Right lobe of liver (tissue), 6 donors: ENCODE measurements around the gene ZFP57. TPM values are rescaled to one million over a fixed set of nuclear protein-coding genes. Genes with fewer than 3 reads are reported as not detected.
"Not testable (repeated sequence)": the region's sequence is repeated elsewhere in the genome, so short reads cannot be mapped to it uniquely, and the experiment has no call there.

Experiments used
- ATAC-seq, 4 donors: fragments of 200-7000 bp; cut with Tn5 transposase; one replicate each; pipeline ENCODE4 v1.9.1; 2020; ENCODE audit warnings: mild to moderate bottlenecking in 4 of 4, moderate library complexity in 4 of 4
- DNase-seq, 3 donors: peaks; one replicate each; pipeline ENCODE4 v3.0.0-alpha.2; 2020
- H3K27ac ChIP-seq, 3 donors: fragments of 200-600 bp; one replicate each; pipeline ENCODE4 v1.8.0; 2022
- H3K27me3 ChIP-seq, 2 donors: fragments of 200-600 bp; one replicate each; pipeline ENCODE4 v1.8.0; 2022
- H3K36me3 ChIP-seq, 4 donors: fragments of 200-600 bp; sonication (generic) in 1 of 4; one replicate each; pipeline versions ENCODE4 v1.5.1 to v1.8.0; 2017 to 2022; ENCODE audit warnings: control low read depth in 1 of 4
- H3K4me1 ChIP-seq, 4 donors: fragments of 200-600 bp; sonication (generic) in 1 of 4; one replicate each; pipeline versions ENCODE4 v1.5.1 to v1.8.0; 2017 to 2022; ENCODE audit warnings: control low read depth in 1 of 4
- H3K4me3 ChIP-seq, 3 donors: fragments of 200-600 bp; one replicate each; pipeline ENCODE4 v1.8.0; 2022
- H3K9me3 ChIP-seq, 4 donors: fragments of 200-600 bp; sonication (generic) in 1 of 4; one replicate each; pipeline versions ENCODE4 v1.5.1 to v1.8.0; 2017 to 2022; ENCODE audit warnings: control low read depth in 1 of 4
- POLR2A ChIP-seq: fragments of 450-650 bp; IDR thresholded peaks from one replicate; pipeline ENCODE4 v1.6.1; 2017; ENCODE audit warnings: antibody characterized with exemption, mild to moderate bottlenecking
- WGBS: methylation state at CpG from one replicate; pipeline ENCODE4 v1.1.6; 2018; ENCODE audit warnings: low coverage, low lambda C conversion rate; ENCODE audit not compliant: insufficient coverage; ENCODE audit errors: missing lambda C conversion rate; 5-methylcytosine and 5-hydroxymethylcytosine counted together
- intact Hi-C, 2 donors: fragments of 100-400 bp; cut with DNase I; formaldehyde crosslinking; loops; one replicate each; pipeline versions ENCODE4 v1.11.2 to v1.14.1; 2022
- total RNA-seq, 6 experiments: library from RNA; depleted of rRNA in 2 of 6; stranded (reverse); fragments of >200 nt in 2 of 6; fragmentation: NEBNext Ultra II Directional in 3 of 6; extraction: Animal tissue kit (Norgen Biotek cat#: 25700) in 3 of 6; gene quantifications; one replicate each; pipeline versions ENCODE4 v1.1.0 to v1.2.4, GENCODE V29; 2016 to 2023
- TF ChIP-seq, protein P1 (sequence below), 4 donors: fragments of 200-600 bp in 3 of 4; fragments of 450-650 bp in 1 of 4; IDR thresholded peaks; one replicate each; pipeline versions ENCODE4 v1.5.1 to v1.8.0; 2016 to 2022; ENCODE audit warnings: antibody characterized with exemption in 4 of 4, mild to moderate bottlenecking in 2 of 4
- donor health status: DM: no; HTN: yes; CAD: no.
- donor health status: DM: no; HTN: no; CAD: no.
- donor health status: DM: no; HTN: no; CAD: no.
- donor health status: DM: no; HTN: yes; CAD: no.
- donor health status: DM: no; HTN: yes; CAD: no.

ZFP57 gene
- total RNA-seq, 6 experiments from 2014 or later = 0.11 to 0.31 TPM; not detected in 4

DNA sequence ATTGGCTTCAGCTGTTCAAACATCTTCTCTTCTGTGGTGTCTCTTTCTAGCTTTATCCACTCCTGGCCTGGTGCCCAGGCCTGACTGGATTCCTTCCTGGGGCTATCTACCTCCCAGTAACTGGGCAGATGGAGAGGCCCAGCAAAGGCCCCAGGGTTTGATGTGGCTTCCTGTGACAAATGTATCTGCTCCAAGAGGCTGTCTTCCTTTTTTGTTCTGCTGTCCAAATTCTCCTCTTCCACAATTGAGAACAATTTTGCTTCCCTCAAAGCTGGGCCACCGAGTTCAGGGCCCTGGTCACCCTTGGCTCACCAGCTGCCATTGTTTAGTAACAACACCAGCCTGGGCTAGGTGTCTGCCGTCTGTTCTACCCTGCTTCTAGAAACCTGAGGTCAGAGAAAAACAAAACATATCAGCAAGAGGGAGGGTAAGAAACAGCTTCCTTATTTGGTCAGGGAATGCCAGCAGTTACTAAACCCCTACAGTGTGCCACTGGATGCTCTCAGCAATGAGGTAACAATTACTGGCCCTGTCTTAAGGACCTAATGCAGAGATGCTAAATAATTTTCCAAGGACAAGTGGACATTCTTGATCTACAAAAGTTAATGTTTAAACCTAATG, 3.9 kb downstream of the ZFP57 start:
- intact Hi-C loops = no loop called here
- no peak overlapping the region for H3K4me3 ChIP-seq
- no peak overlapping the region for H3K27ac ChIP-seq
- no peak for TF ChIP-seq POLR2A
- no peak for DNase-seq
- WGBS = 11% methylated on average over 2 of the region's 2 CpGs
- peaks cover 0 to 4% of the 10 kb centered on the region in 2 donors for H3K27me3 ChIP-seq
- ATAC-seq = no peak
- no peaks in the 10 kb centered on the region for H3K36me3 ChIP-seq
- no peaks in the 10 kb centered on the region for H3K9me3 ChIP-seq
- no peaks in the 10 kb centered on the region for H3K4me1 ChIP-seq

DNA sequence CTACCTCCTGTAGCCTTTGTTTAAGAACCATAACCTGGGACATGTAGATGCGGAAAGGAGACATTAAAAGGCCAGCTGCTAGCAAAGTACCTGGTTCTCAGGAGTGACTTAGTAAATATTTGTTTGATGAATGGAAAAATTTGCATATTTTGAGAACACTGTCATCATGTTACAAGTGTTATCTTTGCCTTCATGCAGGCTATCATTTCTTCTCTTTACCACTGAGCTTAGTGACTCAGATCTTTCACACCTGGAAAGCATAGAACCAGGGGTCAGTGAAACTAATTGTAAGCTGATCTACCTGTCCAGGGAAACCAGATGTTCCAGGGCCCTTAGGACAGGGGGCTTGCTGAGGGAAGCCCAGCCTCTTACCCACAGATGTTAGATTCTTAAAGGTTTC, 5.4 kb downstream of the ZFP57 start:
- intact Hi-C loops = no loop called here

GRCh38 chr6:29674008-29674407, 6.9 kb downstream of the ZFP57 start:
- Histone ChIP-seq H3K27me3 (no peaks in the 10 kb centered on the region), H3K4me3 (no peak overlapping the region), H3K27ac (no peak overlapping the region), H3K4me1 (no peaks in the 10 kb centered on the region), H3K9me3 (no peaks in the 10 kb centered on the region), H3K36me3 (no peaks in the 10 kb centered on the region)
- no peak for ATAC-seq
- 72% methylated on average over 5 of the region's 5 CpGs for WGBS
- DNase-seq = no peak
- TF ChIP-seq, protein P1, sequence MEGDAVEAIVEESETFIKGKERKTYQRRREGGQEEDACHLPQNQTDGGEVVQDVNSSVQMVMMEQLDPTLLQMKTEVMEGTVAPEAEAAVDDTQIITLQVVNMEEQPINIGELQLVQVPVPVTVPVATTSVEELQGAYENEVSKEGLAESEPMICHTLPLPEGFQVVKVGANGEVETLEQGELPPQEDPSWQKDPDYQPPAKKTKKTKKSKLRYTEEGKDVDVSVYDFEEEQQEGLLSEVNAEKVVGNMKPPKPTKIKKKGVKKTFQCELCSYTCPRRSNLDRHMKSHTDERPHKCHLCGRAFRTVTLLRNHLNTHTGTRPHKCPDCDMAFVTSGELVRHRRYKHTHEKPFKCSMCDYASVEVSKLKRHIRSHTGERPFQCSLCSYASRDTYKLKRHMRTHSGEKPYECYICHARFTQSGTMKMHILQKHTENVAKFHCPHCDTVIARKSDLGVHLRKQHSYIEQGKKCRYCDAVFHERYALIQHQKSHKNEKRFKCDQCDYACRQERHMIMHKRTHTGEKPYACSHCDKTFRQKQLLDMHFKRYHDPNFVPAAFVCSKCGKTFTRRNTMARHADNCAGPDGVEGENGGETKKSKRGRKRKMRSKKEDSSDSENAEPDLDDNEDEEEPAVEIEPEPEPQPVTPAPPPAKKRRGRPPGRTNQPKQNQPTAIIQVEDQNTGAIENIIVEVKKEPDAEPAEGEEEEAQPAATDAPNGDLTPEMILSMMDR (IDR thresholded peaks at IDR 0.05) = no peak
- no peak for TF ChIP-seq POLR2A
- intact Hi-C loops = no loop called here

More for the DNA sequence above, 5.4 kb downstream of the ZFP57 start:
- H3K27ac ChIP-seq = no peak overlapping the region
- no peak for DNase-seq
- H3K27me3 ChIP-seq = no peaks in the 10 kb centered on the region
- TF ChIP-seq POLR2A = no peak
- TF ChIP-seq, protein P1 (IDR thresholded peaks at IDR 0.05) = no peak
- ATAC-seq = no peak
- H3K4me3 ChIP-seq = no peak overlapping the region
- no peaks in the 10 kb centered on the region for H3K36me3 ChIP-seq
- no peaks in the 10 kb centered on the region for H3K4me1 ChIP-seq
- H3K9me3 ChIP-seq = no peaks in the 10 kb centered on the region
- WGBS = 100% methylated on average over 1 of the region's 1 CpG

GRCh38 chr6:29673161-29673560, 7.8 kb downstream of the ZFP57 start:
- Histone ChIP-seq H3K9me3 (no peaks in the 10 kb centered on the region), H3K27me3 (no peaks in the 10 kb centered on the region), H3K36me3 (no peaks in the 10 kb centered on the region), H3K4me3 (no peak overlapping the region), H3K27ac (no peak overlapping the region), H3K4me1 (no peaks in the 10 kb centered on the region)
- intact Hi-C loops = no loop called here
- WGBS = 90% methylated on average over 7 of the region's 12 CpGs
- ATAC-seq (no peak), DNase-seq (no peak)
- TF ChIP-seq POLR2A = no peak

- H3K36me3 ChIP-seq, intact Hi-C loops, H3K27ac ChIP-seq, ATAC-seq, H3K27me3 ChIP-seq, H3K4me3 ChIP-seq, H3K9me3 ChIP-seq, DNase-seq, H3K4me1 ChIP-seq: not testable (repeated sequence)
- 76% methylated on average over 5 of the region's 5 CpGs for WGBS
Observed at GRCh38 chr6:29672116-29672515, 8.8 kb downstream of the ZFP57 start.

- ATAC-seq = no peak
- H3K4me3 ChIP-seq = no peak overlapping the region
- intact Hi-C loops = no loop called here
- 14% methylated on average over 1 of the region's 1 CpG for WGBS
- no peaks in the 10 kb centered on the region for H3K27me3 ChIP-seq
- no peaks in the 10 kb centered on the region for H3K36me3 ChIP-seq
- no peak overlapping the region for H3K27ac ChIP-seq
- TF ChIP-seq, protein P1 (IDR thresholded peaks at IDR 0.05) = no peak
- no peak for TF ChIP-seq POLR2A
- no peak for DNase-seq
- no peaks in the 10 kb centered on the region for H3K9me3 ChIP-seq
- H3K4me1 ChIP-seq = no peaks in the 10 kb centered on the region
Observed at GRCh38 chr6:29671026-29671425, 9.9 kb downstream of the ZFP57 start.
